OCI-LY7 (cell line): ENCODE data around the gene BAHCC1.

Experiments
- EZH2phosphoT487 ChIP-seq: fragments of 200-600 bp; sonication (generic); IDR thresholded peaks from 2 replicates; pipeline ENCODE4 v1.6.1; 2018; ENCODE audit warnings: low read depth, borderline replicate concordance, mild to moderate bottlenecking, mixed run types, antibody characterized with exemption, low read length, moderate library complexity, mixed read lengths
- TF ChIP-seq, protein P1 (sequence below): fragments of 200-600 bp; sonication (generic); conservative IDR thresholded peaks from 2 replicates; pipeline ENCODE4 v1.5.1; 2014; ENCODE audit warnings: mild to moderate bottlenecking, antibody characterized with exemption, low read length, moderate library complexity, mixed read lengths

DNA sequence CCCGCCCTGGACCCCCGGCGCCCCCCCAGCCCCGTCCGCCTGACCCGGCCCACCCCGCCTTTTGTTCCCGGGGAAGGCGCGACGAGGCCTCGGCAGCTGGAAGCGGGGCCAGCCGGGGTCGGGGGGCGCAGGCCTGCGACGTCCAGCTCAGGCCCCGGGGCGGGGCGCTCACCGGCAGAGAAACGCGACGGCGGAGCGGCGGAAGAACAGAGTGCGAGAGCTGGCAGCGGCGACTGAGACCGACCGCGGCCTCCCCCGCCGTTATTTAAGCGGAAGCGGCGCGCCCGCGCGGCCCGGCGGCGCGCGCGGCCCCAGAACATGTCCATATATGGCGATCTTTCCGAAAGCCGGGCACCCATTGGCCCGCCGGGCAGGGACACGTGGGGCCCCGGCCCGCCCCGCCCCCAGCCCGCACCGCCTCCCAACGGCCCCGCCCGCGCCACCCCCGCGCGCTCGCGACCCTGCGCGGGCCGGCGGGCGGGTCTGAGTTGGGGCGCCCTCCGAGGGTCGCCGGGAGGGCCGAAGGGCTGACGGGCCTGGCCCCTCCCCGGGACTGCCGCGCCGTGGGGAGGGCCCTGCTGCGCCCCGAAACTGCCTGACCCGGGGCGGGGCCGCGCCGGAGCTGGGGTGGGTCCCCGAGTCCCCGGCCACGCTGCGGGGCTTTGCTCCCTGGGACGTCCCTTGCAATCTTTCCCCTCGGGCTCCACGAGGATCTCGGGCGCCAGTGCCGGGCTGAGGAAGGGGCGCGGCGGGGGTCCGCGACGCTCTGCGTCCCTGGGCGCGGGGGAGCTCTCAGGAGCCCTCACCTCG, 117.5 kb downstream of the BAHCC1 start, which contains the start of gene ACTG1:
- TF ChIP-seq, protein P1, sequence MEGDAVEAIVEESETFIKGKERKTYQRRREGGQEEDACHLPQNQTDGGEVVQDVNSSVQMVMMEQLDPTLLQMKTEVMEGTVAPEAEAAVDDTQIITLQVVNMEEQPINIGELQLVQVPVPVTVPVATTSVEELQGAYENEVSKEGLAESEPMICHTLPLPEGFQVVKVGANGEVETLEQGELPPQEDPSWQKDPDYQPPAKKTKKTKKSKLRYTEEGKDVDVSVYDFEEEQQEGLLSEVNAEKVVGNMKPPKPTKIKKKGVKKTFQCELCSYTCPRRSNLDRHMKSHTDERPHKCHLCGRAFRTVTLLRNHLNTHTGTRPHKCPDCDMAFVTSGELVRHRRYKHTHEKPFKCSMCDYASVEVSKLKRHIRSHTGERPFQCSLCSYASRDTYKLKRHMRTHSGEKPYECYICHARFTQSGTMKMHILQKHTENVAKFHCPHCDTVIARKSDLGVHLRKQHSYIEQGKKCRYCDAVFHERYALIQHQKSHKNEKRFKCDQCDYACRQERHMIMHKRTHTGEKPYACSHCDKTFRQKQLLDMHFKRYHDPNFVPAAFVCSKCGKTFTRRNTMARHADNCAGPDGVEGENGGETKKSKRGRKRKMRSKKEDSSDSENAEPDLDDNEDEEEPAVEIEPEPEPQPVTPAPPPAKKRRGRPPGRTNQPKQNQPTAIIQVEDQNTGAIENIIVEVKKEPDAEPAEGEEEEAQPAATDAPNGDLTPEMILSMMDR: no peak
- TF ChIP-seq EZH2phosphoT487: no peak
